B cell (primary cell): Measurements from ENCODE around the gene LENG8. TPM values are rescaled to one million over a fixed set of nuclear protein-coding genes. Genes with fewer than 3 reads are reported as not detected.
"Not testable (repeated sequence)": the region's sequence is repeated elsewhere in the genome, so short reads cannot be mapped to it uniquely, and the experiment has no call there.

Source experiments
- ATAC-seq: fragments of 200-7000 bp; cut with Tn5 transposase; one replicate; pipeline ENCODE4 v1.10.0; 2021; ENCODE audit warnings: low read depth, mild to moderate bottlenecking, moderate number of reproducible peaks, moderate library complexity
- CTCF ChIA-PET: fragments of 350-600 bp; sonication (Branson Sonifier 250); formaldehyde crosslinking; loops from one replicate; lab custom pipeline; 2021; ENCODE audit warnings: antibody characterized with exemption, inconsistent platforms; lab: Charles Lee
- POLR2A ChIA-PET: fragments of 350-600 bp; sonication (Branson Sonifier 250); formaldehyde crosslinking; loops from one replicate; lab custom pipeline; 2021; ENCODE audit warnings: antibody characterized with exemption; lab: Charles Lee
- DNase-seq: peaks from one replicate; pipeline ENCODE4 v3.0.0; 2013
- H2AFZ ChIP-seq: 2 replicates; pipeline ENCODE4 v1.6.1; 2012; ENCODE audit warnings: mild to moderate bottlenecking, low read depth, low read length; ENCODE audit not compliant: insufficient read depth, poor library complexity, severe bottlenecking
- H3K27ac ChIP-seq, 2 donors: 1 replicate in 1 of 2; 2 replicates in 1 of 2; pipeline ENCODE4 v1.5.1; 2012 to 2013; ENCODE audit warnings: low read length in 2 of 2, mild to moderate bottlenecking in 2 of 2, moderate library complexity in 1 of 2
- H3K27me3 ChIP-seq, 4 experiments: fragments of 200-600 bp in 1 of 4; sonication (generic) in 1 of 4; replicated peaks in 1 of 4; 1 replicate in 2 of 4; 2 replicates in 2 of 4; pipeline versions ENCODE4 v1.6.1 to v1.7.0; 2013 to 2016; ENCODE audit warnings: low read length in 3 of 4, mild to moderate bottlenecking in 2 of 4, mixed read lengths in 1 of 4, moderate library complexity in 1 of 4; ENCODE audit not compliant: insufficient read depth in 4 of 4, control insufficient read depth in 3 of 4; ENCODE audit errors: control extremely low read depth in 1 of 4
- H3K36me3 ChIP-seq, 2 experiments: replicated peaks in 1 of 2; 1 replicate in 1 of 2; 2 replicates in 1 of 2; pipeline versions ENCODE4 v1.6.1 to v1.7.1; 2013; ENCODE audit warnings: low read length in 1 of 2; ENCODE audit not compliant: insufficient read depth in 2 of 2, control insufficient read depth in 1 of 2; ENCODE audit errors: control extremely low read depth in 1 of 2, extremely low read depth in 1 of 2
- H3K4me1 ChIP-seq, 2 donors: fragments of 200-600 bp in 1 of 2; sonication (generic) in 1 of 2; 1 replicate in 1 of 2; 2 replicates in 1 of 2; pipeline versions ENCODE4 v1.5.1 to v1.6.1; 2013 to 2017; ENCODE audit warnings: low read length in 2 of 2; ENCODE audit not compliant: control insufficient read depth in 2 of 2, insufficient read depth in 2 of 2
- H3K4me2 ChIP-seq: replicated peaks from 2 replicates; pipeline ENCODE3; 2012; ENCODE audit warnings: mild to moderate bottlenecking, low read depth, low read length; ENCODE audit not compliant: poor library complexity, severe bottlenecking
- H3K4me3 ChIP-seq, 5 experiments: fragments of 200-600 bp in 1 of 5; sonication (generic) in 1 of 5; 1 replicate in 3 of 5; 2 replicates in 2 of 5; pipeline versions ENCODE4 v1.5.1 to v1.7.0; 2011 to 2016; ENCODE audit warnings: low read length in 4 of 5, mild to moderate bottlenecking in 4 of 5, low read depth in 2 of 5, control low read depth in 1 of 5, moderate library complexity in 1 of 5; ENCODE audit not compliant: insufficient read depth in 1 of 5; ENCODE audit errors: control extremely low read depth in 1 of 5, extremely low read depth in 1 of 5
- H3K79me2 ChIP-seq: fragments of 200-600 bp; sonication (generic); one replicate; pipeline ENCODE4 v1.6.0; 2016; ENCODE audit warnings: low read length; ENCODE audit not compliant: control insufficient read depth, insufficient read depth
- H3K9ac ChIP-seq: fragments of 200-600 bp; sonication (generic); 2 replicates; pipeline ENCODE4 v1.6.1; 2017; ENCODE audit warnings: mild to moderate bottlenecking, low read length, moderate library complexity
- H3K9me3 ChIP-seq, 3 donors: one replicate each; pipeline versions ENCODE4 v1.6.1 to v1.7.1; 2013; ENCODE audit warnings: low read length in 2 of 3; ENCODE audit not compliant: control insufficient read depth in 2 of 3, insufficient read depth in 1 of 3; ENCODE audit errors: control extremely low read depth in 1 of 3
- H4K20me1 ChIP-seq: 2 replicates; pipeline ENCODE4 v1.6.0; 2012; ENCODE audit warnings: mild to moderate bottlenecking, low read length; ENCODE audit not compliant: insufficient read depth, control insufficient read depth, poor library complexity, severe bottlenecking
- H3K27ac Mint-ChIP-seq: one replicate; pipeline ENCODE4 v1.8.0; 2021; ENCODE audit warnings: mixed read lengths
- H3K27me3 Mint-ChIP-seq: one replicate; pipeline ENCODE4 v1.8.0; 2021; ENCODE audit warnings: mixed read lengths
- H3K4me1 Mint-ChIP-seq: one replicate; pipeline ENCODE4 v1.8.0; 2021; ENCODE audit warnings: mixed read lengths
- H3K4me3 Mint-ChIP-seq: one replicate; pipeline ENCODE4 v1.8.0; 2021; ENCODE audit warnings: mixed read lengths
- H3K9me3 Mint-ChIP-seq: one replicate; pipeline ENCODE4 v1.8.0; 2022; ENCODE audit warnings: mixed read lengths; ENCODE audit not compliant: insufficient read depth
- EZH2 ChIP-seq: IDR thresholded peaks from 2 replicates; pipeline ENCODE4 v1.6.1; 2012; ENCODE audit warnings: borderline replicate concordance, low read depth, mild to moderate bottlenecking, moderate library complexity, low read length; ENCODE audit not compliant: insufficient read depth, poor library complexity, severe bottlenecking
- WGBS: methylation state at CpG from one replicate; pipeline ENCODE4 v1.1.5; 2013; ENCODE audit warnings: missing lambda C conversion rate; ENCODE audit not compliant: insufficient coverage; 5-methylcytosine and 5-hydroxymethylcytosine counted together
- intact Hi-C: fragments of 100-400 bp; cut with micrococcal nuclease; formaldehyde crosslinking; loops from one replicate; pipeline ENCODE4 v1.10.0; 2022
- polyA plus RNA-seq: library from polyadenylated mRNA; depleted of rRNA; stranded (reverse); fragments of >200 nt; gene quantifications from 2 replicates; pipeline ENCODE4 v1.2.3, GENCODE V29; 2012
- total RNA-seq, 2 donors: library from RNA; stranded (reverse); fragments of 120-200 nt in 1 of 2; gene quantifications; 1 replicate in 1 of 2; 2 replicates in 1 of 2; pipeline versions ENCODE4 v1.2.3 to v1.2.4, GENCODE V29; 2013 to 2022
- TF ChIP-seq, protein P1 (sequence below): fragments of 200-600 bp; IDR thresholded peaks from one replicate; pipeline ENCODE4 v1.8.0; 2022; ENCODE audit warnings: antibody characterized with exemption, mild to moderate bottlenecking

Gene LENG8
- total and polyA plus RNA-seq, 2 donors (not counting 1 experiment from before 2014, with no cell fraction given), result 687 to 753 TPM

DNA sequence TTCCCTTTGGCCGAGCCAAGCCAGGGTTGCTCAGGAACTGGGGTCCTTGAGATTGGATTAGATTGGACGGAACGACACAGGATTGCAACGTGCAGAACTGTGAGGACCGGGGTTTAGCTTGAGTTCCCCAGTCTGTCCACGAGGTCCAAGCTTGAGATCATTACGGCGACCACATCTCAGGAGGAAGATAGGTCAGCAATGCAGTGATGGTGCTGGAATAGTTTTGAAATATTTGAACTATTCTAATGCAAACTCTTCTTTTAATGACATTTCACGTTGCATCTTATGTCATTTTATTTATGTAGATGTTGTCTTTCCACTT, 49.4 kb downstream of the LENG8 start:
- H3K27me3 Mint-ChIP-seq, result peaks cover 35% of the 10 kb centered on the region
- WGBS, result 74% methylated on average over 5 of the region's 9 CpGs
- H3K27ac Mint-ChIP-seq, H3K9me3 ChIP-seq, H4K20me1 ChIP-seq, H3K4me1 ChIP-seq, H3K4me3 Mint-ChIP-seq, H3K4me1 Mint-ChIP-seq, CTCF ChIA-PET, H3K36me3 ChIP-seq, H3K9ac ChIP-seq, intact Hi-C loops, DNase-seq, H3K79me2 ChIP-seq, H3K4me2 ChIP-seq, H2AFZ ChIP-seq, H3K9me3 Mint-ChIP-seq, H3K27ac ChIP-seq, POLR2A ChIA-PET: not testable (repeated sequence)
- H3K4me3 ChIP-seq, result peak overlapping the region in 3 of 5 experiments; percentile 22 to 45 (median 43)
- peak; percentile 51 for ATAC-seq
- peaks cover 0 to 13% (median 3%) of the 10 kb centered on the region in 4 experiments for H3K27me3 ChIP-seq

DNA sequence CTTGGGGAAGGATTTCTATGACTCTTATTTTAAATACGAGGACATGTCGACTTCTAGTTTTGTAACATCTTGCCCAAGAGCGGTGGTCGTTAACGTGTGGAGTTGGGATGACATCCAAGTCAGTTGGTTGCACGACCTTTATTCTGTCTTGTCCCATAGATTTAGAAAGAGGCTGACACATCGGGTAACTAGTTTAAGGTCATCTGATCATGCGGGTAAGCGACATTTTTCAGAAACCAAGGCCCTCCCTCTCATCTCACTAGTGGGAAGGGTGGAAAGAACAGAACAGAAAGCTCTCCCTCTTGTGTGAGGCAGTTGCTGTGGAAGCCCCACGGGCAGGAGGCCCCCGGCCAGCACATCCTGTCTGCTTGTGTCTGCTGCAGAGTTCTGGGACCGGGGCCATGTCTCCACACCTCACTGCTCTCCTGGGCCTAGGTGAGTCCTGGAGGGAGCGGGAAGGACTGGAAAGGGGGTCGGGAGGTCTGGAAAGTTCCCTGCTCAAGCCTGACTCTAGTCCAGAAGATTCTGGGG, 53.6 kb downstream of the LENG8 start, which contains the start of gene LAIR2:
Gene LAIR2, plus strand, starts transcription at position 314 of the 531 bp plus-strand sequence. Its CDS starts 88 bp downstream, at position 402.
- POLR2A ChIA-PET, result no interaction called here
- Mint-ChIP-seq H3K27ac (peak within 1 kb of the TSS; percentile 32), H3K27me3 (peaks cover 34% of the 10 kb centered on the region), H3K4me3 (no peak within 1 kb of the TSS), H3K4me1 (peaks cover 16% of the 10 kb centered on the region), H3K9me3 (no peaks in the 10 kb centered on the region)
- Histone ChIP-seq H3K27me3 (peaks cover 0 to 9% (median under 1%) of the 10 kb centered on the region in 4 experiments), H4K20me1 (no peaks in the 10 kb centered on the region), H3K9me3 (peaks cover 0 to 4% (median 0%) of the 10 kb centered on the region in 3 donors), H3K4me3 (peak within 1 kb of the TSS in 2 of 5 experiments; percentile 36 to 41), H3K9ac (no peak within 1 kb of the TSS), H3K27ac (no peak within 1 kb of the TSS), H2AFZ (no peak within 1 kb of the TSS), H3K36me3 (no peaks in the 10 kb centered on the region), H3K4me1 (peaks cover 8 to 13% of the 10 kb centered on the region in 2 donors), H3K79me2 (no peaks in the 10 kb centered on the region), H3K4me2 (no peak within 1 kb of the TSS)
- CTCF ChIA-PET, result no interaction called here
- ATAC-seq, result no peak
- 77% methylated on average over 7 of the region's 14 CpGs for WGBS
- TF ChIP-seq EZH2, result no peak
- TF ChIP-seq, protein P1, sequence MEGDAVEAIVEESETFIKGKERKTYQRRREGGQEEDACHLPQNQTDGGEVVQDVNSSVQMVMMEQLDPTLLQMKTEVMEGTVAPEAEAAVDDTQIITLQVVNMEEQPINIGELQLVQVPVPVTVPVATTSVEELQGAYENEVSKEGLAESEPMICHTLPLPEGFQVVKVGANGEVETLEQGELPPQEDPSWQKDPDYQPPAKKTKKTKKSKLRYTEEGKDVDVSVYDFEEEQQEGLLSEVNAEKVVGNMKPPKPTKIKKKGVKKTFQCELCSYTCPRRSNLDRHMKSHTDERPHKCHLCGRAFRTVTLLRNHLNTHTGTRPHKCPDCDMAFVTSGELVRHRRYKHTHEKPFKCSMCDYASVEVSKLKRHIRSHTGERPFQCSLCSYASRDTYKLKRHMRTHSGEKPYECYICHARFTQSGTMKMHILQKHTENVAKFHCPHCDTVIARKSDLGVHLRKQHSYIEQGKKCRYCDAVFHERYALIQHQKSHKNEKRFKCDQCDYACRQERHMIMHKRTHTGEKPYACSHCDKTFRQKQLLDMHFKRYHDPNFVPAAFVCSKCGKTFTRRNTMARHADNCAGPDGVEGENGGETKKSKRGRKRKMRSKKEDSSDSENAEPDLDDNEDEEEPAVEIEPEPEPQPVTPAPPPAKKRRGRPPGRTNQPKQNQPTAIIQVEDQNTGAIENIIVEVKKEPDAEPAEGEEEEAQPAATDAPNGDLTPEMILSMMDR, result no peak
- intact Hi-C loops, result no loop called here
- no peak for DNase-seq

DNA sequence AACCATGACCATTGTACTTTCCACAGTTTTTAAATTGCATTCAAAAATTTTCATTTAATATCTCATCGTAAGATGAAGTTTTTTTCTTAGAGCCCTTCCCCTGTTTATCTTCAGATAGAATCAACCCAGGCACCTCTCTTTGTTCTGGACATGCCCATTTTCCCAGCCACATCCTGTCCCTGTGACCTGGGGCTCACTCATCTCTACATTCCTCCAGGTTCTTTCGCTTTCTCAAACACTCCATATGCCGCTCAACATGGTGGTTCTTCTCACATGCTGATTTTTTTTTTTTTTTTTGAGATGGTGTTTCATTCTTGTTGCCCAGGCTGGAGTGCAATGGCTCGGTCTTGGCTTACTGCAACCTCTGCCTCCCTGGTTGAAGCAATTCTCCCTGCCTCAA, 56.5 kb downstream of the LENG8 start:
- H3K79me2 ChIP-seq, ATAC-seq: not testable (repeated sequence)

More for the DNA sequence above, 56.5 kb downstream of the LENG8 start:
- intact Hi-C loops, H3K27ac ChIP-seq, H3K27me3 ChIP-seq, H3K36me3 ChIP-seq, H3K9me3 ChIP-seq, H3K4me3 ChIP-seq, H3K9ac ChIP-seq, H2AFZ ChIP-seq, H4K20me1 ChIP-seq, H3K4me2 ChIP-seq, H3K4me3 Mint-ChIP-seq, POLR2A ChIA-PET, CTCF ChIA-PET, DNase-seq, H3K9me3 Mint-ChIP-seq, H3K27ac Mint-ChIP-seq: not testable (repeated sequence)
- WGBS, result 100% methylated on average over 1 of the region's 4 CpGs
- peaks cover 31% of the 10 kb centered on the region for H3K27me3 Mint-ChIP-seq
- peaks cover 19% of the 10 kb centered on the region for H3K4me1 Mint-ChIP-seq
- peaks cover 10 to 24% of the 10 kb centered on the region in 2 donors for H3K4me1 ChIP-seq
